22Rv1 (cell line): ENCODE measurements around the gene B4GALNT2.
"Not testable (repeated sequence)": the region's sequence is repeated elsewhere in the genome, so short reads cannot be mapped to it uniquely, and the experiment has no call there.

Experiments used
- CTCF ChIP-seq: fragments of 450-650 bp; IDR thresholded peaks from 2 replicates; pipeline ENCODE4 v1.5.1; 2017; ENCODE audit warnings: mild to moderate bottlenecking
- ZFX ChIP-seq: fragments of 450-650 bp; IDR thresholded peaks from 2 replicates; pipeline ENCODE4 v1.6.1; 2017; ENCODE audit warnings: antibody characterized with exemption, borderline replicate concordance

- not testable (repeated sequence) for TF ChIP-seq CTCF, ZFX
Measured at GRCh38 chr17:49103360-49103759, 29.2 kb upstream of the B4GALNT2 start.
